NCI-H510A treated with DMSO at 0.1 percent for 48 hours (cell line): ENCODE results near the gene PCDH11Y.
"Not testable (repeated sequence)": the region's sequence is repeated elsewhere in the genome, so short reads cannot be mapped to it uniquely, and the experiment has no call there.

ENCODE experiments used
- DNase-seq: peaks from one replicate; lab custom pipeline; 2025; lab: John Stamatoyannopoulos, UW

The PCDH11Y gene, protein sequence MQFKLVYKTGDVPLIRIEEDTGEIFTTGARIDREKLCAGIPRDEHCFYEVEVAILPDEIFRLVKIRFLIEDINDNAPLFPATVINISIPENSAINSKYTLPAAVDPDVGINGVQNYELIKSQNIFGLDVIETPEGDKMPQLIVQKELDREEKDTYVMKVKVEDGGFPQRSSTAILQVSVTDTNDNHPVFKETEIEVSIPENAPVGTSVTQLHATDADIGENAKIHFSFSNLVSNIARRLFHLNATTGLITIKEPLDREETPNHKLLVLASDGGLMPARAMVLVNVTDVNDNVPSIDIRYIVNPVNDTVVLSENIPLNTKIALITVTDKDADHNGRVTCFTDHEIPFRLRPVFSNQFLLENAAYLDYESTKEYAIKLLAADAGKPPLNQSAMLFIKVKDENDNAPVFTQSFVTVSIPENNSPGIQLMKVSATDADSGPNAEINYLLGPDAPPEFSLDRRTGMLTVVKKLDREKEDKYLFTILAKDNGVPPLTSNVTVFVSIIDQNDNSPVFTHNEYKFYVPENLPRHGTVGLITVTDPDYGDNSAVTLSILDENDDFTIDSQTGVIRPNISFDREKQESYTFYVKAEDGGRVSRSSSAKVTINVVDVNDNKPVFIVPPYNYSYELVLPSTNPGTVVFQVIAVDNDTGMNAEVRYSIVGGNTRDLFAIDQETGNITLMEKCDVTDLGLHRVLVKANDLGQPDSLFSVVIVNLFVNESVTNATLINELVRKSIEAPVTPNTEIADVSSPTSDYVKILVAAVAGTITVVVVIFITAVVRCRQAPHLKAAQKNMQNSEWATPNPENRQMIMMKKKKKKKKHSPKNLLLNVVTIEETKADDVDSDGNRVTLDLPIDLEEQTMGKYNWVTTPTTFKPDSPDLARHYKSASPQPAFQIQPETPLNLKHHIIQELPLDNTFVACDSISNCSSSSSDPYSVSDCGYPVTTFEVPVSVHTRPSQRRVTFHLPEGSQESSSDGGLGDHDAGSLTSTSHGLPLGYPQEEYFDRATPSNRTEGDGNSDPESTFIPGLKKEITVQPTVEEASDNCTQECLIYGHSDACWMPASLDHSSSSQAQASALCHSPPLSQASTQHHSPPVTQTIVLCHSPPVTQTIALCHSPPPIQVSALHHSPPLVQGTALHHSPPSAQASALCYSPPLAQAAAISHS (N-terminal part only)

GRCh38 chrY:5000057-5000456, at the start of gene PCDH11Y:
PCDH11Y (plus strand) TSS chrY:5000296; CDS start chrY:5057100, 56,804 bp downstream.
- not testable (repeated sequence) for DNase-seq

- DNase-seq, result not testable (repeated sequence)
These were observed 32.2 kb upstream of the PCDH11Y start for GRCh38 chrY:4967894-4968293.

- not testable (repeated sequence) for DNase-seq
These were observed 8.2 kb upstream of the PCDH11Y start for GRCh38 chrY:4991743-4992400.

- DNase-seq, result not testable (repeated sequence)
These were observed 5.2 kb upstream of the PCDH11Y start for GRCh38 chrY:4994892-4995291.

DNA sequence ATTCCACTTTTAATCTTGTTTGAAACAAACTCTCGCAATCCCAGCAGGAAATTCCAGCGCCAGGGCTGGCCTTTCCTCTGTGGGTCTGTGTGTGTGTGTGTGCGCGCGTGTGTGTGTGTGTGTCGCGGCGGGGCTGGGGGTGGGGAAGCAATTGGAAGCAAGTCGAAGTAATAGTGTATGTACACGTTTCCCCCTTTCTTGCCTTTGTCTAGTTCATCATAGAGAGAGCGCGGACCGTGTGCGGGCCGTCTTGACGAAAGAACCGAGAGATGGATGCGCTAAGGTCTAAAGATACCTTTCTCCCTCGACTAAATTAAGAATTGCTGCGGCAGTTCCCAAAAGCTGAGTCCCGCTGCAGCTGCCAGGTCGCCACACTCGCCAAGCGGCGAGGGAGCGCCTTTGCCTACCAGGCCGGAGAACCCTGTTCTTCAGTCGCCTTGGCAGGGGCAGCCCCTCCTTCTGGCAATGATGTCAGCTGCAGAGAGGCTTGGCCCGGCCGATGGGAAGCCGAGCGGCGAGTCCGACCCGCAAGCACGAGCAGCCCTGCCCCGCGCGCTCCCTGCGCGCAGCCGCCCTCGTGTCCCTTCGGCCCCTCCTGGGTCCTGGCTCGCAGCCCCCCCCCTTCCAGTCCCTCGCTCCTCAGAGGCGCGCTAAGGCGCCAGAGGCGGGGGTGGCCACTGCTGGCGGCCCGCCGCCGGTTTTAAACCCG, 2.5 kb downstream of the PCDH11Y start:
- DNase-seq, result not testable (repeated sequence)

DNA sequence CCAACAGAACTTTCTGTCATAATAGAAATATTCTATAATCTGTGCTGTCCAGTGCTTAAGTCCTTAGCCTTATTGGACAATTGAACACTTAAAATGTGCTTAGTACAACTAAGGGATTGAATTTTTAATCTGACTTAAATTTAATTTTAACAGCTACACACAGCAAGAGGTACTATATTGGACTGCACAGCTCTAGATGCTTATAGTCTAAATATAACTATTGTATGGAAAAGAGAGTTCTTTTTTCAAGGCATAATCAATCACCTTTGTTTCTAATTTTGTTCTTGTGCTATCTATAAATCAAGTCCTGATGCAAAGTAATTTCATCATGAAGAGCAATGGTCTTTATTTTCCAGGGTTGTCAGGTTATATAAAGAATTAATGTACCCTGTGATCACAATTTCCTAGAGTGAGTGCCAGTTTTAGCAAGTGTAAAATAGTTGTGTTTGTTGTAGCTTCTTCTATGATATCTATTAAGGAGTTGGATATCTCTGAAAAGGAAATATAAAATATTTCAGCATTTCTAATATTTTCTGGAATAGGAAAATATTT, 39.0 kb downstream of the PCDH11Y start:
- not testable (repeated sequence) for DNase-seq

DNA sequence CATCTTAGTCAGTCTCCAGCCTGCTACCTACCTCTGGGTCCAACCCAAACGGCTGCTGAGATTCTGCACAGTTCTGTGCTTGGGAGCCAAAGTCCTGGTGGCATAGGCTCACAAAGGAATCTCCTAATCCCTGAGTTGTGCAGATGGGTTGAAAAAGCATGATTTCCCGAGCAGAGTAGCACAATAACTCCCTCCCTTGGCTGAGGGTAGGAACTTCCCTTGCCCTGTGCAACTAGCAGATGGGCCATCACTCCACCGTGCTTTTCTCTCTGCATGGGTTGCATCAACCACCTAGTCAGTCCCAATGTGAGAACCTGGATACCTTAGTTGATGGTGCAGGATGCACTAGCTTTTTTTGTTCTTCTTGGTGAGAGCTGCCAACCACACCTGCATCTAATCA, 82.9 kb downstream of the PCDH11Y start:
- not testable (repeated sequence) for DNase-seq

DNA sequence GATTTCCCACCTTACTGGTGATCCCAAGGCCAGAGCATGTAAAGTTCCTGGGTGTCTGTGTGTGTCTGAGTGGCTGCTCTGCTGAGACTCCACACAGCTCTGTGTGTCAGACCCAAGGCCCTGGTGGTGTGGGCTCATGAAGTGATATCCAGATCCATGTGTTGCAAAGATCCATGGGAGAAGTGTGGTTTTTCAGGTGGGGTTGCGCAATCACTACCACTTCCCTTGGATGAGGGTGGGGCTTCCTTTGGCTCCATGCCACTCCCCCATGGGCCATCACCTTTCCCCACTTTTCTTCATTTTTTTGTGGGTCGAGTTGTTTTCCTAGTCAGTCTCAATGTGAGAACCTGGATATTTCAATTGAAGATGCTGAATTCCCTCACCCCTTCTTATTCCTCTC, 182.9 kb downstream of the PCDH11Y start:
- DNase-seq, result not testable (repeated sequence)

- not testable (repeated sequence) for DNase-seq
These were observed 215.0 kb downstream of the PCDH11Y start for GRCh38 chrY:5215116-5215515.

- DNase-seq, result not testable (repeated sequence)
These were observed 324.8 kb downstream of the PCDH11Y start for GRCh38 chrY:5324931-5325330.

DNA sequence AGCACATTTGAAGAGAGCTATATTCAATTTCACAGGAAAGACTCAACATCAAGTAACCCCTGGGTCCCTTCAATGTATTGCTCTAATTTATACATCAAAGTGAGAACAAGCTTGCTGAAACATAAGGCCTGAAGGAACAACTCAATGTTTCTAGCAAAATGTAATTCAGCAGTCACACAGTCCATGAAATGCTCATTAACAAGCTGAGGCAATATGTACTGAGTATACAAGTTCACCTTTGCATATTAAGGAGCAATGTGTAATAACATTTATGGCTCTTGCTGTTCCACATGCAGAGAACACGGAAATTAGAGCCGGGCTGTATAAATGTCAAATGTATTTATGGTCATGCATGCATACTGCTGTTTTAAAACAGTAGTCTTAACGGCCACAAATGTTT, 342.1 kb downstream of the PCDH11Y start:
- not testable (repeated sequence) for DNase-seq

GRCh38 chrY:5543705-5544104, 543.6 kb downstream of the PCDH11Y start:
- not testable (repeated sequence) for DNase-seq

DNA sequence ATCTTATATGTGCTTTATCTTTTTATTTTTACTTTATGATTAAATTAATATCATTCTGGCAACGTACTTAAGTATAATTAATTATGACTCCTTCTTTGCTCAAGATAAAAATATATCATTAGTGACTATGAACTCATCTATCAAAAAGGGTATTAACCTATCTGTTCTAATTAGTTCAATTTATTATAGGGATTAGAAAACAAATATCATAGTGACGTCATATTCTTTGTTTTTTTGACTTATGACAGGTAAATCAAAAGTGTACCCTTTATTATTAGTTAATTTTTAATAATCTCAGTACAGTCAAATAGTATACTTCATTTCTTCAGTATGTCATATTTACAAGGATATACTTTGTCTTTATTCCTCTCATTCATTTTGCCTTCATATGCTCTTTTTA, 638.5 kb downstream of the PCDH11Y start:
- DNase-seq, result not testable (repeated sequence)

DNA sequence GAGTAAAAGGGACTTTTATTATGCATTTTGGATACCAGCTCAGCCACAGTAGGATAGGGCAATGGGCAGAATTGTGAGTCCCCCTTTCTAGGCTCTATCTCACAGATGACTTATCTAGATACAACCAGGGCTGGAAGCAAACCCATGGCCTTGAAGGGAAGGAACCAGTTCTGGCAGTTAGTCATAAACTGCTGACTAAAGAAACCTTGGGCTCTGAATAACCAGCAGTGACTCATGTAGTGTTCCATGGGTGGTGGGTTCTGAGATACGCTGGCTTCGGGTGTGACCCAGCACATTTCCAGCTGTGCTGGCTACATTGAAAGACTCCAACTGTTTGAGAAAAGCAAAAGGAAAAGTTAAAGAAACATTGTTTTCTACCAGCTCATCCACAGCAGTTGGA, 679.2 kb downstream of the PCDH11Y start:
- not testable (repeated sequence) for DNase-seq

- DNase-seq, result not testable (repeated sequence)
These were observed 708.6 kb downstream of the PCDH11Y start for GRCh38 chrY:5708727-5709126.

GRCh38 chrY:5709788-5710381, 709.8 kb downstream of the PCDH11Y start:
- not testable (repeated sequence) for DNase-seq

GRCh38 chrY:5761403-5761802, 761.3 kb downstream of the PCDH11Y start:
- not testable (repeated sequence) for DNase-seq

- DNase-seq, result not testable (repeated sequence)
These were observed 776.4 kb downstream of the PCDH11Y start for GRCh38 chrY:5776485-5776884.
